H1 (cell line): Measurements from ENCODE around the gene TDRD12. TPM values are rescaled to one million over a fixed set of nuclear protein-coding genes. Genes with fewer than 3 reads are reported as not detected.

ENCODE experiments used
- CTCF ChIA-PET: fragments of 300-600 bp; sonication (Branson Sonifier 250); formaldehyde crosslinking; loops from one replicate; lab custom pipeline; 2021; ENCODE audit not compliant: partially characterized antibody; lab: Charles Lee
- POLR2A ChIA-PET: fragments of 300-600 bp; sonication (Branson Sonifier 250); formaldehyde crosslinking; loops from one replicate; lab custom pipeline; 2021; ENCODE audit warnings: inconsistent platforms; ENCODE audit not compliant: partially characterized antibody; lab: Charles Lee
- DNase-seq, 2 experiments: peaks; one replicate each; pipeline versions ENCODE4 v3.0.0 to v3.0.0-alpha.2; 2010 to 2022; ENCODE audit warnings: low spot score in 2 of 2, low read depth in 1 of 2, mixed read lengths in 1 of 2
- FAIRE-seq: peaks from 2 replicates; lab custom pipeline; 2011; peaks lifted over from hg19 to GRCh38; lab: Jason Lieb, UNC
- H2AFZ ChIP-seq: 2 replicates; pipeline ENCODE4 v1.8.1; 2012; ENCODE audit warnings: low read length, inconsistent platforms
- H2AK5ac ChIP-seq: 2 replicates; pipeline ENCODE4 v1.6.1; 2013; ENCODE audit warnings: low read depth, low read length
- H2BK120ac ChIP-seq: replicated peaks from 2 replicates; pipeline ENCODE3; 2013; ENCODE audit warnings: low read depth, low read length, inconsistent platforms
- H2BK12ac ChIP-seq: 2 replicates; pipeline ENCODE4 v1.6.1; 2013; ENCODE audit warnings: low read depth, low read length
- H2BK15ac ChIP-seq: 2 replicates; pipeline ENCODE4 v1.6.1; 2013; ENCODE audit warnings: low read length
- H2BK20ac ChIP-seq: 2 replicates; pipeline ENCODE4 v1.6.1; 2013; ENCODE audit warnings: low read length
- H2BK5ac ChIP-seq: 2 replicates; pipeline ENCODE4 v1.6.1; 2013; ENCODE audit warnings: low read depth, low read length
- H3K14ac ChIP-seq: 2 replicates; pipeline ENCODE4 v1.6.1; 2013; ENCODE audit warnings: inconsistent platforms; ENCODE audit not compliant: insufficient read length
- H3K18ac ChIP-seq: 2 replicates; pipeline ENCODE4 v1.6.1; 2013; ENCODE audit warnings: low read length; ENCODE audit errors: extremely low read depth
- H3K23ac ChIP-seq: 2 replicates; pipeline ENCODE4 v1.6.1; 2013; ENCODE audit warnings: inconsistent platforms; ENCODE audit not compliant: insufficient read length
- H3K23me2 ChIP-seq: 2 replicates; pipeline ENCODE4 v1.6.1; 2013; ENCODE audit warnings: low read depth, low read length
- H3K27ac ChIP-seq: 2 replicates; pipeline ENCODE4 v1.6.1; 2011; ENCODE audit warnings: low read depth, low read length, inconsistent platforms
- H3K27me3 ChIP-seq, 4 experiments: replicated peaks in 1 of 4; 1 replicate in 1 of 4; 2 replicates in 3 of 4; pipeline versions ENCODE4 v1.6.1 to v1.8.1; 2011 to 2013; ENCODE audit warnings: low read length in 3 of 4, mild to moderate bottlenecking in 3 of 4, inconsistent platforms in 2 of 4, mixed read lengths in 2 of 4, moderate library complexity in 1 of 4; ENCODE audit not compliant: control insufficient read depth in 3 of 4, insufficient read depth in 3 of 4; ENCODE audit errors: extremely low read depth in 1 of 4
- H3K36me3 ChIP-seq, 4 experiments: 2 replicates each; pipeline versions ENCODE4 v1.6.1 to v1.8.1; 2011 to 2013; ENCODE audit warnings: mild to moderate bottlenecking in 4 of 4, low read length in 3 of 4, moderate library complexity in 2 of 4, control low read depth in 1 of 4, inconsistent platforms in 1 of 4; ENCODE audit not compliant: insufficient read depth in 4 of 4, control insufficient read depth in 2 of 4
- H3K4ac ChIP-seq: replicated peaks from 2 replicates; pipeline ENCODE3; 2013; ENCODE audit warnings: low read length, low read depth, mixed read lengths, inconsistent platforms; ENCODE audit not compliant: insufficient read length
- H3K4me1 ChIP-seq, 4 experiments: replicated peaks in 1 of 4; 1 replicate in 1 of 4; 2 replicates in 3 of 4; pipeline versions ENCODE4 v1.6.1 to v1.8.1; 2011 to 2013; ENCODE audit warnings: low read length in 3 of 4, inconsistent platforms in 2 of 4, mixed read lengths in 1 of 4; ENCODE audit not compliant: insufficient read depth in 4 of 4, control insufficient read depth in 3 of 4
- H3K4me2 ChIP-seq, 2 experiments: 2 replicates each; pipeline versions ENCODE4 v1.6.1 to v1.8.1; 2011 to 2013; ENCODE audit warnings: low read depth in 2 of 2, low read length in 2 of 2, control low read depth in 1 of 2, inconsistent platforms in 1 of 2, mild to moderate bottlenecking in 1 of 2; ENCODE audit not compliant: insufficient read depth in 1 of 2
- H3K4me3 ChIP-seq, 4 experiments: fragments of 200-600, 300-600 bp in 1 of 4; sonication (generic), shearing (Covaris generic), sonication (Bioruptor Twin) in 1 of 4; 2 replicates each; pipeline versions ENCODE4 v1.5.1 to v1.8.1; 2011 to 2016; ENCODE audit warnings: low read length in 4 of 4, low read depth in 3 of 4, control low read depth in 2 of 4, inconsistent platforms in 2 of 4, mild to moderate bottlenecking in 2 of 4, mixed read lengths in 1 of 4, moderate library complexity in 1 of 4; ENCODE audit not compliant: insufficient read depth in 2 of 4; ENCODE audit errors: extremely low read depth in 1 of 4
- H3K56ac ChIP-seq: replicated peaks from 2 replicates; pipeline ENCODE3; 2013; ENCODE audit warnings: low read depth, mild to moderate bottlenecking, mixed read lengths, low read length, inconsistent platforms; ENCODE audit not compliant: insufficient read length
- H3K79me1 ChIP-seq: 2 replicates; pipeline ENCODE4 v1.6.1; 2013; ENCODE audit warnings: low read depth, low read length, control low read depth
- H3K79me2 ChIP-seq, 2 experiments: 2 replicates each; pipeline versions ENCODE4 v1.6.1 to v1.8.1; 2012 to 2013; ENCODE audit warnings: low read length in 2 of 2, mild to moderate bottlenecking in 2 of 2, inconsistent platforms in 1 of 2; ENCODE audit not compliant: insufficient read depth in 2 of 2, control insufficient read depth in 1 of 2
- H3K9ac ChIP-seq, 4 experiments: replicated peaks in 1 of 4; 1 replicate in 1 of 4; 2 replicates in 3 of 4; pipeline versions ENCODE4 v1.6.1 to v1.8.1; 2011 to 2013; ENCODE audit warnings: low read depth in 3 of 4, low read length in 3 of 4, control low read depth in 2 of 4, mild to moderate bottlenecking in 2 of 4, moderate library complexity in 2 of 4, inconsistent platforms in 1 of 4; ENCODE audit errors: extremely low read depth in 1 of 4
- H3K9me3 ChIP-seq, 2 experiments: 2 replicates each; pipeline versions ENCODE4 v1.6.1 to v1.8.1; 2012 to 2013; ENCODE audit warnings: mild to moderate bottlenecking in 2 of 2, moderate library complexity in 2 of 2, control low read depth in 1 of 2, inconsistent platforms in 1 of 2, low read depth in 1 of 2, low read length in 1 of 2, mixed read lengths in 1 of 2; ENCODE audit not compliant: insufficient read depth in 2 of 2
- H4K20me1 ChIP-seq, 2 experiments: replicated peaks in 1 of 2; 2 replicates each; pipeline versions ENCODE3 to v1.8.1; 2011 to 2013; ENCODE audit warnings: inconsistent platforms in 2 of 2, low read length in 2 of 2, mild to moderate bottlenecking in 1 of 2; ENCODE audit not compliant: insufficient read depth in 2 of 2, control insufficient read depth in 1 of 2
- H4K5ac ChIP-seq: 2 replicates; pipeline ENCODE4 v1.6.1; 2013; ENCODE audit warnings: low read length, low read depth, mixed read lengths, inconsistent platforms; ENCODE audit not compliant: insufficient read length
- H4K8ac ChIP-seq: 2 replicates; pipeline ENCODE4 v1.8.0; 2013; ENCODE audit warnings: mild to moderate bottlenecking, moderate library complexity, low read length, inconsistent platforms; ENCODE audit not compliant: insufficient read depth; ENCODE audit errors: extremely low read depth
- H4K91ac ChIP-seq: replicated peaks from 2 replicates; pipeline ENCODE3; 2013; ENCODE audit warnings: low read length, mixed read lengths, inconsistent platforms; ENCODE audit not compliant: insufficient read length
- EGR1 ChIP-seq: IDR thresholded peaks from 2 replicates; pipeline ENCODE4 v1.6.1; 2011; ENCODE audit warnings: low read depth, low read length, borderline replicate concordance
- WGBS, 2 experiments: shearing (Covaris generic) in 1 of 2; methylation state at CpG; one replicate each; pipeline versions ENCODE4 v1.1.6 to v1.1.7; 2013 to 2015; ENCODE audit warnings: low lambda C conversion rate in 2 of 2, mixed read lengths in 2 of 2, inconsistent platforms in 1 of 2, low coverage in 1 of 2, missing lambda C conversion rate in 1 of 2; ENCODE audit not compliant: insufficient replicate concordance in 2 of 2, insufficient coverage in 1 of 2, insufficient read length in 1 of 2; ENCODE audit errors: extremely low coverage in 1 of 2, missing lambda C conversion rate in 1 of 2; 5-methylcytosine and 5-hydroxymethylcytosine counted together
- polyA plus RNA-seq, 7 experiments: library from polyadenylated mRNA; depleted of rRNA in 3 of 7; stranded (reverse) in 5 of 7; unstranded in 2 of 7; fragments of >200 nt in 5 of 7; fragments of 200-250 nt in 2 of 7; gene quantifications; 1 replicate in 5 of 7; 2 replicates in 1 of 7; 4 replicates in 1 of 7; pipeline versions ENCODE4 v1.2.1 to v1.2.3, GENCODE V29; 2011 to 2013; ENCODE audit warnings: missing spikeins in 2 of 7, mixed read lengths in 2 of 7
- total RNA-seq: library from RNA; stranded (reverse); fragmentation: NEBNext Ultra II Directional; extraction: Animal tissue kit (Norgen Biotek cat#: 25700); gene quantifications from 2 replicates; pipeline ENCODE4 v1.2.1, GENCODE V29; 2021

The TDRD12 gene
- total and polyA plus RNA-seq, 2 of the 8 experiments (the other 6 are each of a cell fraction or from before 2014, with no cell fraction given): 0.39 to 0.88 TPM

DNA sequence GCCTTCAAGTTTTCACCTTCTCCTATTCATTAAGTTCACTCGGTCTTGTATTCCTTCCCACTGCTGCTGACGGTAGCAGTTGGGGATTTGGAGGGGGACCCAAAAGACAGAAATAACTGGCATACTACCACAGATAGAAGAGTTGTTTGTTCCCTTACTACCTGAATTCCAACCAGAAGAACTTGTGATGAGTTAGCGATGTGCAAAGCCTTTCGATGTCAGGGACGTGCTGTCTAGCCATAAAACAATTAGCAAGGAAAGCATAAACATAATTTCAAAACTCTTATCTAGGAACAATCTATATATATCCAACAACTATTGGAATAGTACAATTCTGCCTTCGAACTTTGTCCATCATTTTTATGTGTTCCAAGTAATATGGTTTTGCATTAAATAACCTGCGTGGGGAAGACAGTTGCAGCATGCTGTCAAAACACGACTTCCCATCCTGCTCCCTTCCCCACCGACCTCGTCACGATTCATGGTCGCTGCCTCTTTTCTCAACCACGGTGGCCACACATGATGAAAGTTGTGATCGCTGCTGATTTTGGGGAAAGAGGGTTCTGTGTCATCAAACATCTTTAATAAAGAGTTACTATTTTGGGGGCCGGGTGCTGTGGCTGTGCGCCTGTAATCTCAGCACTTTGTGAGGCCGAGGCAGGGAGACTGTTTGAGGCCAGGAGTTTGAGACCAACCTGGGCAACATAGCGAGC is 153.8 kb downstream of the TDRD12 start:
- Histone ChIP-seq H3K4me2 (no peak overlapping the region), H2AFZ (no peak overlapping the region), H2BK5ac (no peak overlapping the region), H2AK5ac (no peak overlapping the region), H4K91ac (no peak overlapping the region), H3K23me2 (no peaks in the 10 kb centered on the region), H4K20me1 (peaks cover 0 to 1% of the 10 kb centered on the region in 2 experiments), H2BK15ac (no peak overlapping the region), H2BK12ac (no peak overlapping the region), H3K36me3 (no peaks in the 10 kb centered on the region), H2BK20ac (no peak overlapping the region), H3K27ac (no peak overlapping the region), H3K18ac (no peak overlapping the region), H3K56ac (no peak overlapping the region), H2BK120ac (no peak overlapping the region), H3K4me3 (no peak overlapping the region), H3K9me3 (no peaks in the 10 kb centered on the region), H4K8ac (no peak overlapping the region; the same call in 1 of the 2 replicates), H3K14ac (no peak overlapping the region), H3K79me2 (no peaks in the 10 kb centered on the region), H3K23ac (no peak overlapping the region), H3K79me1 (no peaks in the 10 kb centered on the region), H3K27me3 (no peaks in the 10 kb centered on the region), H3K4ac (no peak overlapping the region), H3K9ac (no peak overlapping the region), H3K4me1 (peaks cover 0 to 8% (median 3%) of the 10 kb centered on the region in 4 experiments; a peak in 6 of 7 replicates), H4K5ac (no peak overlapping the region)
- ChIA-PET CTCF (interaction anchor here (0.5 to 0.8 kb wide), 2 partner anchors 9 to 143 kb away, joined by 3 read pairs; no protein-coding TSS in a partner anchor), POLR2A (interaction anchor here (0.6 kb wide), 1 partner anchor 74 kb away, joined by 5 read pairs; no protein-coding TSS in a partner anchor)
- FAIRE-seq (no peak), DNase-seq (peak in 1 of 2 experiments; percentile 19)
- 82% methylated on average over 18 of the region's 18 CpGs; no CpG with 5 or more reads in 1 of the 2 experiments for WGBS, 2 experiments
- no peak for TF ChIP-seq EGR1
